ENCODE data around the gene SS18. TPM values are rescaled to one million over a fixed set of nuclear protein-coding genes. Genes with fewer than 3 reads are reported as not detected.
A peak's percentile ranks its signal among the peaks of the same experiment; 100 is the strongest.

The SS18 gene
- total and polyA plus RNA-seq, 2 of the 13 experiments (the other 11 are each of a cell fraction or from before 2014, with no cell fraction given): 49.2 to 82.7 TPM

GRCh38 chr18:26089293-26090129 lies 902 bp downstream of the SS18 start (continued):
- TF ChIP-seq HOMEZ (CRISPR knock-in tag; IDR thresholded peaks at IDR 0.05; ENCODE audit: low read depth) (no peak), EHMT2 (IDR thresholded peaks at IDR 0.05; ENCODE audit: borderline replicate concordance, low read depth, low read length) (no peak), NAIF1 (CRISPR knock-in tag; IDR thresholded peaks at IDR 0.05; ENCODE audit: borderline replicate concordance) (no peak)

GRCh38 chr18:26088487-26088886 lies 1.9 kb downstream of the SS18 start:
- ATAC-seq (no peak), FAIRE-seq (no peak)
- POLR2A ChIA-PET: no interaction called here

More at GRCh38 chr18:26088487-26088886, 1.9 kb downstream of the SS18 start:
- Histone ChIP-seq H2AFZ (ENCODE audit: low read length) (no peak overlapping the region), H3K9me3 (ENCODE audit: low read length) (no peaks in the 10 kb centered on the region), H3K9ac (ENCODE audit: insufficient read depth, low read depth, low read length) (no peak overlapping the region), H3K36me3 (replicated peaks in 1 of 2; ENCODE audit: control insufficient read depth in 1 of 2, insufficient read depth in 2 of 2, low read length in 2 of 2) (peaks cover 0 to 30% of the 10 kb centered on the region in 2 experiments; a peak in 4 of 5 replicates), H3K79me2 (ENCODE audit: insufficient read depth, low read length) (peaks cover 31% of the 10 kb centered on the region), H3K27ac (ENCODE audit: extremely low read length, insufficient read depth, low read length) (no peak overlapping the region), H3K4me1 (ENCODE audit: insufficient read depth, low read length) (peaks cover 19% of the 10 kb centered on the region), H3K4me2 (ENCODE audit: low read depth, low read length) (peak overlapping the region; percentile 83), H4K20me1 (ENCODE audit: insufficient read depth, low read length) (peaks cover 10% of the 10 kb centered on the region; the same call in 1 of the 2 replicates), H3K4me3 (replicated peaks in 1 of 3; ENCODE audit: insufficient read depth in 1 of 3, low read depth in 2 of 3, low read length in 3 of 3) (peak overlapping the region; percentile 11 to 85 (median 74); a peak in 3 of 6 replicates), H3K27me3 (ENCODE audit: control insufficient read depth in 1 of 2, insufficient read depth in 2 of 2, low read length in 2 of 2) (no peaks in the 10 kb centered on the region; a peak in 1 of 5 replicates)
- TF ChIP-seq REL (CRISPR knock-in tag; conservative IDR thresholded peaks at IDR 0.05) (no peak), HDAC6 (IDR thresholded peaks at IDR 0.05; ENCODE audit: low read depth, low read length) (no peak), ZNF512B (CRISPR knock-in tag; IDR thresholded peaks at IDR 0.05; ENCODE audit: borderline replicate concordance) (no peak), SP4 (CRISPR knock-in tag; IDR thresholded peaks at IDR 0.05) (no peak), SKIL (CRISPR knock-in tag; IDR thresholded peaks at IDR 0.05; ENCODE audit: borderline replicate concordance) (no peak), MIER3 (CRISPR knock-in tag; IDR thresholded peaks at IDR 0.05; ENCODE audit: borderline replicate concordance) (no peak), ZNF292 (CRISPR knock-in tag; IDR thresholded peaks at IDR 0.05; ENCODE audit: borderline replicate concordance, low read depth) (no peak), ZMYM4 (CRISPR knock-in tag; IDR thresholded peaks at IDR 0.05) (no peak), NONO (IDR thresholded peaks at IDR 0.05) (no peak), NONO (CRISPR knock-in tag; conservative IDR thresholded peaks at IDR 0.05) (no peak), ZNF225 (CRISPR knock-in tag; IDR thresholded peaks at IDR 0.05) (no peak), GPN1 (CRISPR knock-in tag; IDR thresholded peaks at IDR 0.05; ENCODE audit: borderline replicate concordance) (no peak), ZNF333 (CRISPR knock-in tag; IDR thresholded peaks at IDR 0.05; ENCODE audit: borderline replicate concordance) (no peak)
- no TSS peak for BruUV-seq (replicated peaks)
- intact Hi-C loops (cut with micrococcal nuclease; ENCODE audit: unreplicated experiment): no loop called here
- WGBS (ENCODE audit: low lambda C conversion rate): 71% methylated on average over 3 of the region's 3 CpGs
- DNase-seq (ENCODE audit: low spot score): no peak
- CTCF ChIA-PET (ENCODE audit: low intra/inter-chr PET ratio, low total read pairs): no interaction called here
- in situ Hi-C loops (cut with HindIII; ENCODE audit: extremely low pct_ligation_motif_present, low pct_unique_long_range_greater_than_20kb): no loop called here

All from HepG2 (cell line).